ENCODE measurements around the gene MEFV. TPM values are rescaled to one million over a fixed set of nuclear protein-coding genes. Genes with fewer than 3 reads are reported as not detected.

The MEFV gene
- total and polyA plus RNA-seq, 2 of the 4 experiments (the other 2 are of a cell fraction): not detected

DNA sequence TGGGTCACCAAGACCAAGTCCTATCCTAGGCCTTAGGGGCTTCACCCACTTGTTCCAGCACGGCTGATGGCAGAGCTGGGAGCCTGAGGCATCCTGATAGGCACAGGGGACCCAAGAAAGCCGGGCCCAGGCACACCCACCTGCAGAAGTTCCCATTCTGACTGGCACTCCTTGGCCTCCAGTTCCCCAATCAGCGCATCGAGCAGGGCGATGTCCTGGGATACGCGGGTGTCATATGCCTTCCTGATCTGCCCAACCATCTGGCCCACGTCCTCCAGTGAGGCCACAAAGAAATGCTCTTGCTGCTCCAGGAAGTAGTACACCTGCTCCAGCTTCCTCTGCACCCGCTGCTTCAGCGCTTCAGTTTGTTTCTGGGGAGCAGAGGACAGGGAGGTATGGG, 9.6 kb downstream of the MEFV start:
- Histone ChIP-seq H2BK20ac (ENCODE audit: low read depth, low read length) (no peak overlapping the region), H3K9me1 (ENCODE audit: insufficient read depth, low read length) (no peaks in the 10 kb centered on the region), H2BK15ac (ENCODE audit: low read depth, low read length) (no peak overlapping the region), H4K20me1 (ENCODE audit: insufficient read depth, low read length) (no peaks in the 10 kb centered on the region), H4K91ac (ENCODE audit: insufficient read depth, low read depth, low read length) (no peak overlapping the region), H3K14ac (replicated peaks; ENCODE audit: low read depth, low read length) (no peak overlapping the region), H3K4me1 (ENCODE audit: control insufficient read depth, insufficient read depth, low read length) (no peaks in the 10 kb centered on the region), H3K4me2 (ENCODE audit: low read depth, low read length) (no peak overlapping the region), H2AFZ (replicated peaks; ENCODE audit: low read length, poor library complexity) (no peak overlapping the region), H3K4ac (ENCODE audit: low read depth, low read length) (no peak overlapping the region), H3K18ac (ENCODE audit: low read depth, low read length) (no peak overlapping the region), H3K27ac (ENCODE audit: insufficient read depth, low read length) (no peak overlapping the region), H2AK9ac (replicated peaks; ENCODE audit: low read depth, low read length, poor library complexity) (no peak overlapping the region), H3K9ac (ENCODE audit: low read depth, low read length) (no peak overlapping the region), H4K5ac (ENCODE audit: low read depth, low read length) (no peak overlapping the region), H3K79me1 (ENCODE audit: low read depth in 1 of 2, low read length in 2 of 2) (no peaks in the 10 kb centered on the region), H3K56ac (ENCODE audit: extremely low read depth, insufficient read depth, low read length) (no peak overlapping the region), H2AK5ac (ENCODE audit: low read depth, low read length) (no peak overlapping the region), H4K8ac (ENCODE audit: low read depth in 2 of 2, low read length in 2 of 2) (no peak overlapping the region), H2BK5ac (ENCODE audit: low read depth, low read length, poor library complexity, severe bottlenecking) (no peak overlapping the region), H2BK120ac (ENCODE audit: low read depth, low read length) (no peak overlapping the region), H3K9me3 (ENCODE audit: control insufficient read depth, insufficient read depth, low read length) (no peaks in the 10 kb centered on the region), H3K36me3 (ENCODE audit: control insufficient read depth, insufficient read depth, low read length) (no peaks in the 10 kb centered on the region), H3K27me3 (ENCODE audit: control insufficient read depth, insufficient read depth, low read length) (peaks cover 28% of the 10 kb centered on the region), H3K23ac (ENCODE audit: low read depth, low read length) (no peak overlapping the region), H3K4me3 (ENCODE audit: insufficient read depth, low read depth, low read length) (no peak overlapping the region)
- no peak for TF ChIP-seq SMC3 (IDR thresholded peaks at IDR 0.05; ENCODE audit: low read depth, low read length)
- TF ChIP-seq BHLHE40 (IDR thresholded peaks at IDR 0.05; ENCODE audit: low read depth, low read length): no peak
- no peak for TF ChIP-seq FOS (IDR thresholded peaks at IDR 0.05; ENCODE audit: low read depth, low read length)
- no peak for TF ChIP-seq CEBPB (IDR thresholded peaks at IDR 0.05; ENCODE audit: low read depth, low read length)
- TF ChIP-seq, protein P1, sequence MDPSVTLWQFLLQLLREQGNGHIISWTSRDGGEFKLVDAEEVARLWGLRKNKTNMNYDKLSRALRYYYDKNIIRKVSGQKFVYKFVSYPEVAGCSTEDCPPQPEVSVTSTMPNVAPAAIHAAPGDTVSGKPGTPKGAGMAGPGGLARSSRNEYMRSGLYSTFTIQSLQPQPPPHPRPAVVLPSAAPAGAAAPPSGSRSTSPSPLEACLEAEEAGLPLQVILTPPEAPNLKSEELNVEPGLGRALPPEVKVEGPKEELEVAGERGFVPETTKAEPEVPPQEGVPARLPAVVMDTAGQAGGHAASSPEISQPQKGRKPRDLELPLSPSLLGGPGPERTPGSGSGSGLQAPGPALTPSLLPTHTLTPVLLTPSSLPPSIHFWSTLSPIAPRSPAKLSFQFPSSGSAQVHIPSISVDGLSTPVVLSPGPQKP (IDR thresholded peaks at IDR 0.05; ENCODE audit: borderline replicate concordance, low read depth, low read length): no peak
- TF ChIP-seq, protein P2, sequence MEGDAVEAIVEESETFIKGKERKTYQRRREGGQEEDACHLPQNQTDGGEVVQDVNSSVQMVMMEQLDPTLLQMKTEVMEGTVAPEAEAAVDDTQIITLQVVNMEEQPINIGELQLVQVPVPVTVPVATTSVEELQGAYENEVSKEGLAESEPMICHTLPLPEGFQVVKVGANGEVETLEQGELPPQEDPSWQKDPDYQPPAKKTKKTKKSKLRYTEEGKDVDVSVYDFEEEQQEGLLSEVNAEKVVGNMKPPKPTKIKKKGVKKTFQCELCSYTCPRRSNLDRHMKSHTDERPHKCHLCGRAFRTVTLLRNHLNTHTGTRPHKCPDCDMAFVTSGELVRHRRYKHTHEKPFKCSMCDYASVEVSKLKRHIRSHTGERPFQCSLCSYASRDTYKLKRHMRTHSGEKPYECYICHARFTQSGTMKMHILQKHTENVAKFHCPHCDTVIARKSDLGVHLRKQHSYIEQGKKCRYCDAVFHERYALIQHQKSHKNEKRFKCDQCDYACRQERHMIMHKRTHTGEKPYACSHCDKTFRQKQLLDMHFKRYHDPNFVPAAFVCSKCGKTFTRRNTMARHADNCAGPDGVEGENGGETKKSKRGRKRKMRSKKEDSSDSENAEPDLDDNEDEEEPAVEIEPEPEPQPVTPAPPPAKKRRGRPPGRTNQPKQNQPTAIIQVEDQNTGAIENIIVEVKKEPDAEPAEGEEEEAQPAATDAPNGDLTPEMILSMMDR (conservative IDR thresholded peaks at IDR 0.05; ENCODE audit: low read depth, low read length): no peak
- no peak for TF ChIP-seq CHD1 (IDR thresholded peaks at IDR 0.05; ENCODE audit: low read depth, low read length)
- no peak for TF ChIP-seq MXI1 (IDR thresholded peaks at IDR 0.05; ENCODE audit: borderline replicate concordance, low read depth, low read length)
- dilution Hi-C loops (cut with HindIII; ENCODE audit: low sequenced_read_pairs, unreplicated experiment): no loop called here
- ATAC-seq (ENCODE audit: low read depth) (no peak), DNase-seq (no peak)
- ChIA-PET POLR2A (ENCODE audit: unreplicated experiment) (no interaction called here), CTCF (no interaction called here)
- no TSS peak for BruUV-seq (replicated peaks)
- intact Hi-C loops (cut with micrococcal nuclease): no loop called here
- WGBS, 2 experiments (ENCODE audit: extremely low coverage in 2 of 2, insufficient read length in 1 of 2): no CpG with 5 or more reads among the region's 10 CpGs
- in situ Hi-C loops (cut with MboI; ENCODE audit: low sequenced_read_pairs): no loop called here

Measured in IMR-90 (cell line).